Fibroblast of lung (primary cell): ENCODE data around the gene BEND2. TPM values are rescaled to one million over a fixed set of nuclear protein-coding genes. Genes with fewer than 3 reads are reported as not detected.

Experiments used
- DNase-seq, 2 donors: peaks; one replicate each; pipeline versions ENCODE4 v3.0.0 to v3.0.0-alpha.2; 2010; ENCODE audit warnings: low read depth in 2 of 2
- H2AFZ ChIP-seq: 2 replicates; pipeline ENCODE4 v1.5.1; 2012; ENCODE audit warnings: low read length, control low read depth, inconsistent platforms
- H3K27ac ChIP-seq: 2 replicates; pipeline ENCODE4 v1.5.1; 2011; ENCODE audit warnings: low read length, control low read depth; ENCODE audit not compliant: insufficient read depth
- H3K27me3 ChIP-seq: 2 replicates; pipeline ENCODE4 v1.5.1; 2011; ENCODE audit warnings: mild to moderate bottlenecking, low read length; ENCODE audit not compliant: control insufficient read depth, insufficient read depth
- H3K36me3 ChIP-seq: 2 replicates; pipeline ENCODE4 v1.5.1; 2011; ENCODE audit warnings: low read length; ENCODE audit not compliant: control insufficient read depth, insufficient read depth
- H3K4me1 ChIP-seq: 2 replicates; pipeline ENCODE4 v1.5.1; 2011; ENCODE audit warnings: low read length; ENCODE audit not compliant: control insufficient read depth, insufficient read depth; ENCODE audit errors: extremely low read depth
- H3K4me2 ChIP-seq: 2 replicates; pipeline ENCODE4 v1.5.1; 2011; ENCODE audit warnings: low read length, control low read depth; ENCODE audit not compliant: insufficient read depth; ENCODE audit errors: extremely low read depth
- H3K4me3 ChIP-seq, 4 experiments: fragments of 200-600 bp in 1 of 4; sonication (generic) in 1 of 4; replicated peaks in 1 of 4; 2 replicates each; pipeline ENCODE4 v1.5.1; 2011 to 2016; ENCODE audit warnings: low read length in 4 of 4, low read depth in 3 of 4, mild to moderate bottlenecking in 3 of 4, control low read depth in 2 of 4, inconsistent platforms in 1 of 4, mixed read lengths in 1 of 4; ENCODE audit not compliant: insufficient read depth in 1 of 4; ENCODE audit errors: control extremely low read depth in 1 of 4
- H3K79me2 ChIP-seq: 2 replicates; pipeline ENCODE4 v1.5.1; 2012; ENCODE audit warnings: mild to moderate bottlenecking, low read length, inconsistent platforms; ENCODE audit not compliant: control insufficient read depth, insufficient read depth
- H3K9ac ChIP-seq: 2 replicates; pipeline ENCODE4 v1.5.1; 2011; ENCODE audit warnings: mild to moderate bottlenecking, low read length, control low read depth; ENCODE audit not compliant: insufficient read depth
- H3K9me3 ChIP-seq: 2 replicates; pipeline ENCODE4 v1.5.1; 2012; ENCODE audit warnings: low read depth, low read length; ENCODE audit not compliant: control insufficient read depth, insufficient read depth
- H4K20me1 ChIP-seq: 2 replicates; pipeline ENCODE4 v1.5.1; 2011; ENCODE audit warnings: low read length; ENCODE audit not compliant: control insufficient read depth, insufficient read depth; ENCODE audit errors: extremely low read depth
- EZH2 ChIP-seq: IDR thresholded peaks from 2 replicates; pipeline ENCODE4 v1.5.1; 2012; ENCODE audit warnings: low read length, control low read depth, mild to moderate bottlenecking; ENCODE audit errors: missing control alignments
- polyA plus RNA-seq, 2 donors: library from polyadenylated mRNA; depleted of rRNA in 1 of 2; stranded (reverse) in 1 of 2; unstranded in 1 of 2; fragments of >200 nt; gene quantifications; 2 replicates each; pipeline ENCODE4 v1.2.1, GENCODE V29; 2011 to 2012; ENCODE audit warnings: missing spikeins in 1 of 2
- total RNA-seq: library from RNA; depleted of rRNA; stranded (reverse); fragments of >200 nt; gene quantifications from 2 replicates; pipeline ENCODE4 v1.2.1, GENCODE V29; 2014
- TF ChIP-seq, protein P1 (sequence below), 2 donors: IDR thresholded peaks in 1 of 2; conservative IDR thresholded peaks in 1 of 2; 1 replicate in 1 of 2; 2 replicates in 1 of 2; pipeline ENCODE4 v1.5.1; 2011 to 2012; ENCODE audit warnings: low read length in 2 of 2, control low read depth in 1 of 2, inconsistent platforms in 1 of 2, low read depth in 1 of 2, mild to moderate bottlenecking in 1 of 2

Gene BEND2
- total and polyA plus RNA-seq, 2 donors (not counting 1 experiment from before 2014, with no cell fraction given), result not detected

DNA sequence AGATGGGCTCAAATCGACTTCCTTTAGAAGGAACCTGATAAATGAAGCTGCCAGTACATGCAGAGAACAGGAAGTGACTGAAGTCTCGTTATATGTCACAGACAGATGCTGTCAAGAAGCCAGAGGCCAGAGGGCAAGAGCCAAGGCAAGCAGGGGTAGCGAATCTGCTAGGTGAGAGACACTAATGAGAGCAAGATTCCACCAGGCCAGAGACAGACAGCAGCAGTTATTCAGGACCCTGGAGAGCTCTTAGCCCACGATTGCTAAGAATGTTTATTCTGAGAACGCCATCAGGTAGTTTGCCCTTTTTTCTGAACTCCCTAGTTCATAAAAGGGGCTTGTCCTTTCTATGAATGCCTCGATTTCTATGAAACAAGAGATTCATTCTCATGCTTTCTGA, 73.7 kb downstream of the BEND2 start:
- no peak overlapping the region for H3K9ac ChIP-seq
- H3K4me2 ChIP-seq, result no peak overlapping the region
- no peak overlapping the region for H3K4me3 ChIP-seq
- H3K27me3 ChIP-seq, result no peaks in the 10 kb centered on the region
- H3K36me3 ChIP-seq, result no peaks in the 10 kb centered on the region
- no peak overlapping the region for H2AFZ ChIP-seq
- H4K20me1 ChIP-seq, result no peaks in the 10 kb centered on the region
- no peaks in the 10 kb centered on the region for H3K4me1 ChIP-seq
- no peaks in the 10 kb centered on the region for H3K79me2 ChIP-seq
- TF ChIP-seq EZH2, result no peak
- TF ChIP-seq, protein P1, sequence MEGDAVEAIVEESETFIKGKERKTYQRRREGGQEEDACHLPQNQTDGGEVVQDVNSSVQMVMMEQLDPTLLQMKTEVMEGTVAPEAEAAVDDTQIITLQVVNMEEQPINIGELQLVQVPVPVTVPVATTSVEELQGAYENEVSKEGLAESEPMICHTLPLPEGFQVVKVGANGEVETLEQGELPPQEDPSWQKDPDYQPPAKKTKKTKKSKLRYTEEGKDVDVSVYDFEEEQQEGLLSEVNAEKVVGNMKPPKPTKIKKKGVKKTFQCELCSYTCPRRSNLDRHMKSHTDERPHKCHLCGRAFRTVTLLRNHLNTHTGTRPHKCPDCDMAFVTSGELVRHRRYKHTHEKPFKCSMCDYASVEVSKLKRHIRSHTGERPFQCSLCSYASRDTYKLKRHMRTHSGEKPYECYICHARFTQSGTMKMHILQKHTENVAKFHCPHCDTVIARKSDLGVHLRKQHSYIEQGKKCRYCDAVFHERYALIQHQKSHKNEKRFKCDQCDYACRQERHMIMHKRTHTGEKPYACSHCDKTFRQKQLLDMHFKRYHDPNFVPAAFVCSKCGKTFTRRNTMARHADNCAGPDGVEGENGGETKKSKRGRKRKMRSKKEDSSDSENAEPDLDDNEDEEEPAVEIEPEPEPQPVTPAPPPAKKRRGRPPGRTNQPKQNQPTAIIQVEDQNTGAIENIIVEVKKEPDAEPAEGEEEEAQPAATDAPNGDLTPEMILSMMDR (conservative IDR thresholded peaks at IDR 0.05 in 1 of 2, IDR thresholded peaks at IDR 0.05 in 1 of 2; ENCODE audit: low read depth in 1 of 2, low read length in 2 of 2), result no peak
- DNase-seq, result peak; percentile 5 to 17
- H3K27ac ChIP-seq, result no peak overlapping the region
- H3K9me3 ChIP-seq, result no peaks in the 10 kb centered on the region

DNA sequence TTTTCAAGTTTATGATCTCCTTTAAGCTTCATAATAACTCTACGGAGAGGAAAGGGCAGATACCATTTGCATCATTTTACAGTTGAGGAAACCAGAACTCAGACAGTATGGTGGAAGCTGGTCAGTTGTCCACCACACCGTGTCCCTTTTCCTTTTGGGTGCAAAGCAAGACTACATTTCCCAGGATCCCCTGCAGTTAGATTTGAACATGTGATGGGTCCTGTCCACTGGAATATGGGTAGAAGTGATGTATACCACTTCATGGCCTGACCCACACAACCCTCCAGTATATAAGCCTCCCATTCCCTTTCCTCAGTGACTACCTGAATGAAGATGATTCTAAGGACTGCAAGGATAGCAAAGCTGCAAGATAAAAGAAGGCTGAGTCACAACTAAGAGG, 74.7 kb downstream of the BEND2 start:
- H3K36me3 ChIP-seq, result no peaks in the 10 kb centered on the region
- H3K79me2 ChIP-seq, result no peaks in the 10 kb centered on the region
- H3K4me1 ChIP-seq, result no peaks in the 10 kb centered on the region
- no peak overlapping the region for H3K4me2 ChIP-seq
- no peaks in the 10 kb centered on the region for H3K27me3 ChIP-seq
- TF ChIP-seq EZH2, result no peak
- TF ChIP-seq, protein P1 (conservative IDR thresholded peaks at IDR 0.05 in 1 of 2, IDR thresholded peaks at IDR 0.05 in 1 of 2; ENCODE audit: low read depth in 1 of 2, low read length in 2 of 2), result no peak
- no peak overlapping the region for H3K27ac ChIP-seq
- H3K4me3 ChIP-seq, result no peak overlapping the region
- no peak for DNase-seq
- H3K9ac ChIP-seq, result no peak overlapping the region
- H3K9me3 ChIP-seq, result no peaks in the 10 kb centered on the region
- no peaks in the 10 kb centered on the region for H4K20me1 ChIP-seq
- no peak overlapping the region for H2AFZ ChIP-seq

DNA sequence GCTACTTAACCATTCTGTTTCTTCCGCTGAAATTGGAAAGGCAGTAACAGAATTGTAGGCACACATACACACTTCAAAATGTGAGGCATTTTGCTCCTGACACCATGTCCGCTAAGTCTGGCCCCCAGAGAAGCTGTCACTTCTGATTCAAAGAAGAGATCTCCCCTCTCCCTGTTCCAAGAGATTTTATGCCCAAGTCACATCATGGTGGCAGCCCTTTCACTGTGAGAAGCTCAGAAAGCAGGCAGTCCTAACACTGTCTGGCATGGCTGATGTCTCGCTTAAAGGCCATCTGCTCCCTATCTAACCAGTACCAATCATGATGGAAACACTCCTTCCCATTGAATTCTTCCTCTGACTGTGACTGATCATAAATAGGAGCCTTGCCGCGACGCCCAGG, 83.9 kb downstream of the BEND2 start:
- Histone ChIP-seq H3K9ac (no peak overlapping the region), H3K4me2 (no peak overlapping the region), H3K4me1 (no peaks in the 10 kb centered on the region), H3K4me3 (no peak overlapping the region), H4K20me1 (no peaks in the 10 kb centered on the region), H3K9me3 (no peaks in the 10 kb centered on the region), H3K27ac (no peak overlapping the region), H3K27me3 (no peaks in the 10 kb centered on the region), H2AFZ (no peak overlapping the region), H3K79me2 (no peaks in the 10 kb centered on the region), H3K36me3 (no peaks in the 10 kb centered on the region)
- no peak for DNase-seq
- TF ChIP-seq, protein P1 (conservative IDR thresholded peaks at IDR 0.05 in 1 of 2, IDR thresholded peaks at IDR 0.05 in 1 of 2; ENCODE audit: low read depth in 1 of 2, low read length in 2 of 2), result no peak
- TF ChIP-seq EZH2, result no peak
